Breast epithelium (tissue), 3 donors: ENCODE results near the gene MC5R.

Source experiments
- CTCF ChIP-seq, 3 donors: fragments of 450-650 bp; IDR thresholded peaks; one replicate each; pipeline ENCODE4 v1.5.1; 2016 to 2017; ENCODE audit warnings: antibody characterized with exemption in 3 of 3, mild to moderate bottlenecking in 3 of 3, moderate library complexity in 3 of 3
- POLR2A ChIP-seq: fragments of 450-650 bp; IDR thresholded peaks from one replicate; pipeline ENCODE4 v1.6.1; 2016; ENCODE audit warnings: antibody characterized with exemption, mild to moderate bottlenecking, moderate library complexity
- POLR2AphosphoS5 ChIP-seq, 3 donors: sonication (generic); formaldehyde crosslinking; IDR thresholded peaks; one replicate each; pipeline ENCODE4 v1.6.1; 2017; ENCODE audit warnings: antibody characterized with exemption in 3 of 3

- TF ChIP-seq CTCF (IDR thresholded peaks at IDR 0.05) (no peak), POLR2A (no peak), POLR2AphosphoS5 (IDR thresholded peaks at IDR 0.05) (no peak)
Observed at GRCh38 chr18:13808294-13809042, 15.5 kb upstream of the MC5R start.
